Measurements from ENCODE around the gene KIF20A. TPM values are rescaled to one million over a fixed set of nuclear protein-coding genes. Genes with fewer than 3 reads are reported as not detected.
"Not testable (repeated sequence)": the region's sequence is repeated elsewhere in the genome, so short reads cannot be mapped to it uniquely, and the experiment has no call there.

Gene KIF20A
- total RNA-seq, 2 donors from 2014 or later, result 10.4 to 35.7 TPM

GRCh38 chr5:138186002-138186447, 7.1 kb downstream of the KIF20A start:
- no peaks in the 10 kb centered on the region for H3K27me3 ChIP-seq
- H3K4me3 ChIP-seq, result no peak overlapping the region
- H3K9ac ChIP-seq (ENCODE audit: low read depth in 2 of 2, low read length in 2 of 2), result no peak overlapping the region
- H3K9me3 ChIP-seq, result no peaks in the 10 kb centered on the region
- no peak for TF ChIP-seq CTCF (IDR thresholded peaks at IDR 0.05)
- H3K27ac ChIP-seq, result no peak overlapping the region
- no peaks in the 10 kb centered on the region for H3K4me1 ChIP-seq
- intact Hi-C loops (cut with DNase I), result no loop called here
- H3K36me3 ChIP-seq, result no peaks in the 10 kb centered on the region
- no peak for DNase-seq

- H3K36me3 ChIP-seq, result no peaks in the 10 kb centered on the region
- H3K9ac ChIP-seq (ENCODE audit: low read depth in 2 of 2, low read length in 2 of 2), result no peak overlapping the region
- no peaks in the 10 kb centered on the region for H3K9me3 ChIP-seq
- no peak overlapping the region for H3K4me3 ChIP-seq
- DNase-seq, result no peak
- H3K27ac ChIP-seq, result no peak overlapping the region
- no peak for TF ChIP-seq CTCF (IDR thresholded peaks at IDR 0.05)
- intact Hi-C loops (cut with DNase I), result no loop called here
- no peaks in the 10 kb centered on the region for H3K27me3 ChIP-seq
- no peaks in the 10 kb centered on the region for H3K4me1 ChIP-seq
Observed at GRCh38 chr5:138188626-138189025, 9.7 kb downstream of the KIF20A start.

GRCh38 chr5:138192826-138193225, 13.9 kb downstream of the KIF20A start:
- intact Hi-C loops (cut with DNase I), result no loop called here

GRCh38 chr5:138193859-138194258, 14.9 kb downstream of the KIF20A start:
- H3K36me3 ChIP-seq; H3K27me3 ChIP-seq; H3K9ac ChIP-seq (ENCODE audit: low read depth in 2 of 2, low read length in 2 of 2); intact Hi-C loops (cut with DNase I); H3K27ac ChIP-seq; H3K4me3 ChIP-seq; H3K9me3 ChIP-seq; DNase-seq; H3K4me1 ChIP-seq: not testable (repeated sequence)

More at GRCh38 chr5:138192826-138193225, 13.9 kb downstream of the KIF20A start:
- no peak for DNase-seq
- Histone ChIP-seq H3K9me3 (no peaks in the 10 kb centered on the region), H3K36me3 (no peaks in the 10 kb centered on the region), H3K27me3 (no peaks in the 10 kb centered on the region), H3K27ac (no peak overlapping the region), H3K4me3 (no peak overlapping the region), H3K9ac (ENCODE audit: low read depth in 2 of 2, low read length in 2 of 2) (no peak overlapping the region), H3K4me1 (no peaks in the 10 kb centered on the region)
- no peak for TF ChIP-seq CTCF (IDR thresholded peaks at IDR 0.05)

GRCh38 chr5:138210985-138211384, 32.1 kb downstream of the KIF20A start:
- H3K4me3 ChIP-seq, result no peak overlapping the region
- intact Hi-C loops (cut with DNase I), result no loop called here
- TF ChIP-seq CTCF (IDR thresholded peaks at IDR 0.05), result no peak
- no peak overlapping the region for H3K27ac ChIP-seq
- no peak overlapping the region for H3K9ac ChIP-seq (ENCODE audit: low read depth in 2 of 2, low read length in 2 of 2)
- no peaks in the 10 kb centered on the region for H3K9me3 ChIP-seq
- H3K36me3 ChIP-seq, result no peaks in the 10 kb centered on the region
- DNase-seq, result no peak
- peaks cover 8% of the 10 kb centered on the region for H3K4me1 ChIP-seq
- H3K27me3 ChIP-seq, result no peaks in the 10 kb centered on the region

- TF ChIP-seq CTCF (IDR thresholded peaks at IDR 0.05), result no peak
- Histone ChIP-seq H3K4me1 (peaks cover 8% of the 10 kb centered on the region), H3K9me3 (no peaks in the 10 kb centered on the region), H3K27me3 (no peaks in the 10 kb centered on the region), H3K27ac (peak overlapping the region; percentile 69), H3K36me3 (no peaks in the 10 kb centered on the region), H3K9ac (ENCODE audit: low read depth in 2 of 2, low read length in 2 of 2) (peak overlapping the region; percentile 84 to 86), H3K4me3 (peak overlapping the region; percentile 99)
- intact Hi-C loops (cut with DNase I), result no loop called here
- DNase-seq, result no peak
Observed at GRCh38 chr5:138212828-138213160, 33.9 kb downstream of the KIF20A start.
